ENCODE results near the gene ESYT1. TPM values are rescaled to one million over a fixed set of nuclear protein-coding genes. Genes with fewer than 3 reads are reported as not detected.

ESYT1 gene
- polyA plus RNA-seq, 1 donor (not counting 4 experiments of a cell fraction or from before 2014, with no cell fraction given) = 141 TPM

- no peak overlapping the region for H3K9ac ChIP-seq (ENCODE audit: control insufficient read depth, extremely low read depth, insufficient read depth, low read length)
- H3K4me3 ChIP-seq (ENCODE audit: control insufficient read depth in 2 of 3, extremely low read depth in 1 of 3, insufficient read depth in 2 of 3, low read depth in 1 of 3, low read length in 3 of 3) = no peak overlapping the region
- no peaks in the 10 kb centered on the region for H3K79me2 ChIP-seq (ENCODE audit: control insufficient read depth, insufficient read depth, low read length)
- no peaks in the 10 kb centered on the region for H3K9me3 ChIP-seq (ENCODE audit: control insufficient read depth, low read depth, low read length)
- dilution Hi-C loops (cut with MboI; ENCODE audit: extremely low pct_ligation_motif_present, low sequenced_read_pairs) = no loop called here
- H3K27ac ChIP-seq (ENCODE audit: control insufficient read depth, insufficient read depth, low read length) = no peak overlapping the region
- no peaks in the 10 kb centered on the region for H3K9me1 ChIP-seq (ENCODE audit: control insufficient read depth, extremely low read depth, insufficient read depth, low read length)
- H2AFZ ChIP-seq (ENCODE audit: control insufficient read depth, low read length) = no peak overlapping the region
- no peaks in the 10 kb centered on the region for H4K20me1 ChIP-seq (ENCODE audit: control insufficient read depth, extremely low read depth, insufficient read depth, low read length)
- H3K4me2 ChIP-seq (ENCODE audit: control insufficient read depth, extremely low read depth, insufficient read depth, low read depth, low read length) = no peak overlapping the region
- TF ChIP-seq CTCF (optimal IDR thresholded peaks at IDR 0.05 in 1 of 3, IDR thresholded peaks at IDR 0.05 in 1 of 3, conservative IDR thresholded peaks at IDR 0.05 in 1 of 3; ENCODE audit: extremely low read depth in 1 of 3, insufficient read depth in 2 of 3, low read length in 3 of 3) (no peak), EZH2 (IDR thresholded peaks at IDR 0.05; ENCODE audit: low read length) (no peak)
- peaks cover 39 to 43% of the 10 kb centered on the region in 2 experiments for H3K36me3 ChIP-seq (ENCODE audit: control insufficient read depth in 2 of 2, extremely low read depth in 1 of 2, insufficient read depth in 2 of 2, low read length in 2 of 2)
- H3K4me1 ChIP-seq (ENCODE audit: control insufficient read depth, extremely low read depth, insufficient read depth, low read length) = no peaks in the 10 kb centered on the region
- no peaks in the 10 kb centered on the region for H3K27me3 ChIP-seq (ENCODE audit: control insufficient read depth, extremely low read depth, insufficient read depth, low read length)
- FAIRE-seq = no peak
- DNase-seq (ENCODE audit: low read depth, low spot score) = no peak
These were observed 15.2 kb downstream of the ESYT1 start for GRCh38 chr12:56143217-56143616.

- no peaks in the 10 kb centered on the region for H3K9me1 ChIP-seq (ENCODE audit: control insufficient read depth, extremely low read depth, insufficient read depth, low read length)
- DNase-seq (ENCODE audit: low read depth, low spot score) (no peak), FAIRE-seq (no peak)
- peaks cover 34 to 36% of the 10 kb centered on the region in 2 experiments for H3K36me3 ChIP-seq (ENCODE audit: control insufficient read depth in 2 of 2, extremely low read depth in 1 of 2, insufficient read depth in 2 of 2, low read length in 2 of 2)
- H3K27ac ChIP-seq (ENCODE audit: control insufficient read depth, insufficient read depth, low read length) = no peak overlapping the region
- H3K4me2 ChIP-seq (ENCODE audit: control insufficient read depth, extremely low read depth, insufficient read depth, low read depth, low read length) = no peak overlapping the region
- H3K4me1 ChIP-seq (ENCODE audit: control insufficient read depth, extremely low read depth, insufficient read depth, low read length) = no peaks in the 10 kb centered on the region
- no peak overlapping the region for H3K4me3 ChIP-seq (ENCODE audit: control insufficient read depth in 2 of 3, extremely low read depth in 1 of 3, insufficient read depth in 2 of 3, low read depth in 1 of 3, low read length in 3 of 3)
- H3K79me2 ChIP-seq (ENCODE audit: control insufficient read depth, insufficient read depth, low read length) = no peaks in the 10 kb centered on the region
- no peak overlapping the region for H2AFZ ChIP-seq (ENCODE audit: control insufficient read depth, low read length)
- no peaks in the 10 kb centered on the region for H3K9me3 ChIP-seq (ENCODE audit: control insufficient read depth, low read depth, low read length)
- no peaks in the 10 kb centered on the region for H4K20me1 ChIP-seq (ENCODE audit: control insufficient read depth, extremely low read depth, insufficient read depth, low read length)
- TF ChIP-seq CTCF (optimal IDR thresholded peaks at IDR 0.05 in 1 of 3, IDR thresholded peaks at IDR 0.05 in 1 of 3, conservative IDR thresholded peaks at IDR 0.05 in 1 of 3; ENCODE audit: extremely low read depth in 1 of 3, insufficient read depth in 2 of 3, low read length in 3 of 3) = no peak
- no peak for TF ChIP-seq EZH2 (IDR thresholded peaks at IDR 0.05; ENCODE audit: low read length)
- H3K27me3 ChIP-seq (ENCODE audit: control insufficient read depth, extremely low read depth, insufficient read depth, low read length) = no peaks in the 10 kb centered on the region
- dilution Hi-C loops (cut with MboI; ENCODE audit: extremely low pct_ligation_motif_present, low sequenced_read_pairs) = no loop called here
- H3K9ac ChIP-seq (ENCODE audit: control insufficient read depth, extremely low read depth, insufficient read depth, low read length) = no peak overlapping the region
These were observed 15.8 kb downstream of the ESYT1 start for GRCh38 chr12:56143870-56144269.
